Stomach (tissue), 9 donors: ENCODE measurements around the gene SCRN1. TPM values are rescaled to one million over a fixed set of nuclear protein-coding genes. Genes with fewer than 3 reads are reported as not detected.

Source experiments
- DNase-seq, 2 donors: peaks; one replicate each; pipeline versions ENCODE4 v3.0.0 to v3.0.0-alpha.2; 2013 to 2019
- H3K27ac ChIP-seq, 5 donors: fragments of 200-600 bp in 4 of 5; sonication (generic) in 4 of 5; one replicate each; pipeline ENCODE4 v1.5.1; 2013 to 2019; ENCODE audit warnings: mild to moderate bottlenecking in 1 of 5, moderate library complexity in 1 of 5
- H3K27me3 ChIP-seq, 3 donors: fragments of 200-600 bp; sonication (generic); one replicate each; pipeline ENCODE4 v1.5.1; 2017 to 2019; ENCODE audit warnings: mixed run types in 1 of 3
- H3K36me3 ChIP-seq, 4 donors: fragments of 200-600 bp; sonication (generic); 1 replicate in 3 of 4; 2 replicates in 1 of 4; pipeline ENCODE4 v1.5.1; 2016 to 2019
- H3K4me1 ChIP-seq, 4 donors: fragments of 200-600 bp; sonication (generic); one replicate each; pipeline ENCODE4 v1.5.1; 2016 to 2019
- H3K4me3 ChIP-seq, 4 donors: fragments of 200-600 bp; sonication (generic) in 3 of 4; one replicate each; pipeline ENCODE4 v1.5.1; 2016 to 2019; ENCODE audit warnings: mild to moderate bottlenecking in 1 of 4
- H3K9me3 ChIP-seq, 4 donors: fragments of 200-600 bp; sonication (generic); one replicate each; pipeline ENCODE4 v1.5.1; 2016 to 2019
- CTCF ChIP-seq, 7 experiments: fragments of 450-650 bp in 4 of 7; fragments of 200-600 bp in 3 of 7; sonication (generic) in 3 of 7; IDR thresholded peaks; one replicate each; pipeline ENCODE4 v1.5.1; 2016 to 2019; ENCODE audit warnings: antibody characterized with exemption in 7 of 7, control low read depth in 2 of 7, mild to moderate bottlenecking in 1 of 7
- EP300 ChIP-seq: sonication (generic); formaldehyde crosslinking; IDR thresholded peaks from one replicate; pipeline ENCODE4 v1.6.1; 2017; ENCODE audit warnings: antibody characterized with exemption
- POLR2A ChIP-seq, 4 donors: fragments of 450-650 bp; IDR thresholded peaks; one replicate each; pipeline ENCODE4 v1.6.1; 2016; ENCODE audit warnings: antibody characterized with exemption in 4 of 4, control low read depth in 2 of 4, mild to moderate bottlenecking in 1 of 4, moderate library complexity in 1 of 4
- POLR2AphosphoS5 ChIP-seq, 3 donors: sonication (generic); formaldehyde crosslinking; IDR thresholded peaks; one replicate each; pipeline ENCODE4 v1.6.1; 2016; ENCODE audit warnings: antibody characterized with exemption in 3 of 3
- WGBS, 5 donors: extraction: QIAGEN DNeasy Blood & Tissue Kit in 3 of 5; methylation state at CpG; one replicate each; pipeline versions ENCODE4 v1.1.5 to v1.1.7; 2013 to 2018; 5-methylcytosine and 5-hydroxymethylcytosine counted together
- intact Hi-C: fragments of 100-400 bp; cut with DNase I; formaldehyde crosslinking; loops from one replicate; pipeline ENCODE4 v1.15.1; 2023; ENCODE audit warnings: low total_unique reads
- polyA plus RNA-seq, 3 donors: library from polyadenylated mRNA; stranded (reverse); fragments of 200-250 nt; gene quantifications; one replicate each; pipeline ENCODE4 v1.2.3, GENCODE V29; 2013
- total RNA-seq, 5 donors: library from RNA; depleted of rRNA; stranded (reverse); fragments of >200 nt; gene quantifications; one replicate each; pipeline versions ENCODE4 v1.1.0 to v1.2.3, GENCODE V29; 2014 to 2016
- donor health status: healthy with polysubstance abuse.
- donor health status: Bipolar disorder and iron deficiency.
- donor health status: healthy.

SCRN1 gene
- total and polyA plus RNA-seq, 8 donors: 0.87 to 57.2 (median 22.9) TPM

GRCh38 chr7:29924006-29924405 is 65.6 kb downstream of the SCRN1 start:
- DNase-seq: no peak
- no peak for TF ChIP-seq POLR2A (IDR thresholded peaks at IDR 0.05)
- TF ChIP-seq POLR2AphosphoS5 (IDR thresholded peaks at IDR 0.05): no peak
- Histone ChIP-seq H3K4me3 (no peak overlapping the region), H3K9me3 (no peaks in the 10 kb centered on the region), H3K27ac (no peak overlapping the region), H3K4me1 (peaks cover 0 to 4% (median 0%) of the 10 kb centered on the region in 4 donors), H3K27me3 (no peaks in the 10 kb centered on the region), H3K36me3 (peaks cover 9 to 59% (median 47%) of the 10 kb centered on the region in 4 donors)
- intact Hi-C loops: no loop called here
- 70 to 87% (median 82%) methylated on average over 5 to 9 of the region's 9 CpGs for WGBS, 5 donors

GRCh38 chr7:29922921-29923700 is 66.5 kb downstream of the SCRN1 start:
- H3K27ac ChIP-seq: no peak overlapping the region
- DNase-seq: no peak
- peaks cover 9 to 53% (median 48%) of the 10 kb centered on the region in 4 donors for H3K36me3 ChIP-seq
- no peak overlapping the region for H3K4me3 ChIP-seq
- TF ChIP-seq CTCF (IDR thresholded peaks at IDR 0.05) (no peak), POLR2AphosphoS5 (IDR thresholded peaks at IDR 0.05) (no peak)
- WGBS, 5 donors: 60 to 93% (median 75%) methylated on average over 6 to 7 of the region's 7 CpGs
- H3K4me1 ChIP-seq: peaks cover 0 to 4% (median 0%) of the 10 kb centered on the region in 4 donors
- H3K27me3 ChIP-seq: no peaks in the 10 kb centered on the region
- intact Hi-C loops: no loop called here
- no peaks in the 10 kb centered on the region for H3K9me3 ChIP-seq

GRCh38 chr7:29921404-29922010 is 68.1 kb downstream of the SCRN1 start:
- Histone ChIP-seq H3K27me3 (no peaks in the 10 kb centered on the region), H3K9me3 (no peaks in the 10 kb centered on the region), H3K4me3 (no peak overlapping the region), H3K27ac (no peak overlapping the region), H3K4me1 (peaks cover 0 to 4% (median 0%) of the 10 kb centered on the region in 4 donors), H3K36me3 (peaks cover 9 to 47% (median 43%) of the 10 kb centered on the region in 4 donors)
- TF ChIP-seq CTCF (IDR thresholded peaks at IDR 0.05) (peak in 5 of 7 experiments; percentile 77 to 86 (median 80)), EP300 (no peak), POLR2A (IDR thresholded peaks at IDR 0.05) (no peak), POLR2AphosphoS5 (IDR thresholded peaks at IDR 0.05) (peak in 1 of 3 donors; percentile 65)
- WGBS, 5 donors: 43 to 56% (median 47%) methylated on average over 4 of the region's 4 CpGs
- DNase-seq: peak; percentile 38 to 81
- intact Hi-C loops: no loop called here

GRCh38 chr7:29920491-29920890 is 69.1 kb downstream of the SCRN1 start:
- no peak overlapping the region for H3K27ac ChIP-seq
- H3K4me1 ChIP-seq: peaks cover 0 to 14% (median 4%) of the 10 kb centered on the region in 4 donors
- no peak for DNase-seq
- H3K27me3 ChIP-seq: no peaks in the 10 kb centered on the region
- intact Hi-C loops: no loop called here
- H3K4me3 ChIP-seq: no peak overlapping the region
- peaks cover 9 to 42% (median 35%) of the 10 kb centered on the region in 4 donors for H3K36me3 ChIP-seq
- 72 to 88% (median 82%) methylated on average over 5 of the region's 5 CpGs for WGBS, 5 donors
- TF ChIP-seq CTCF (IDR thresholded peaks at IDR 0.05) (no peak), POLR2AphosphoS5 (IDR thresholded peaks at IDR 0.05) (no peak), EP300 (no peak), POLR2A (IDR thresholded peaks at IDR 0.05) (no peak)
- no peaks in the 10 kb centered on the region for H3K9me3 ChIP-seq
